Islet of Langerhans (tissue), 1 donor: ENCODE measurements around the gene LHFPL3.
"Not testable (repeated sequence)": the region's sequence is repeated elsewhere in the genome, so short reads cannot be mapped to it uniquely, and the experiment has no call there.

Source experiments
- FAIRE-seq: peaks from one replicate; lab custom pipeline; 2011; peaks lifted over from hg19 to GRCh38; lab: Jason Lieb, UNC

The LHFPL3 gene

GRCh38 chr7:104482362-104483037 is 154.1 kb downstream of the LHFPL3 start:
- no peak for FAIRE-seq

GRCh38 chr7:104486931-104487330 is 158.5 kb downstream of the LHFPL3 start:
- FAIRE-seq, result no peak

GRCh38 chr7:104487642-104488041 is 159.2 kb downstream of the LHFPL3 start:
- no peak for FAIRE-seq

- no peak for FAIRE-seq
Observed at GRCh38 chr7:104497379-104497967, 169.1 kb downstream of the LHFPL3 start.

GRCh38 chr7:104499975-104500374 is 171.6 kb downstream of the LHFPL3 start:
- no peak for FAIRE-seq

GRCh38 chr7:104509874-104510273 is 181.5 kb downstream of the LHFPL3 start:
- FAIRE-seq, result no peak

GRCh38 chr7:104524853-104525252 is 196.4 kb downstream of the LHFPL3 start:
- FAIRE-seq, result no peak

- FAIRE-seq, result no peak
Observed at GRCh38 chr7:104528142-104528541, 199.7 kb downstream of the LHFPL3 start.

GRCh38 chr7:104529567-104529966 is 201.2 kb downstream of the LHFPL3 start:
- FAIRE-seq, result no peak

GRCh38 chr7:104530251-104530650 is 201.8 kb downstream of the LHFPL3 start:
- no peak for FAIRE-seq

GRCh38 chr7:104534149-104534548 is 205.7 kb downstream of the LHFPL3 start:
- FAIRE-seq, result no peak

GRCh38 chr7:104535841-104536240 is 207.4 kb downstream of the LHFPL3 start:
- no peak for FAIRE-seq

GRCh38 chr7:104536956-104537355 is 208.6 kb downstream of the LHFPL3 start:
- FAIRE-seq, result no peak

GRCh38 chr7:104538152-104538551 is 209.7 kb downstream of the LHFPL3 start:
- no peak for FAIRE-seq

- FAIRE-seq, result no peak
Observed at GRCh38 chr7:104541897-104542296, 213.5 kb downstream of the LHFPL3 start.

GRCh38 chr7:104548861-104549260 is 220.5 kb downstream of the LHFPL3 start:
- no peak for FAIRE-seq

GRCh38 chr7:104550362-104550761 is 222.0 kb downstream of the LHFPL3 start:
- no peak for FAIRE-seq

GRCh38 chr7:104551226-104551625 is 222.8 kb downstream of the LHFPL3 start:
- no peak for FAIRE-seq

GRCh38 chr7:104552102-104552501 is 223.7 kb downstream of the LHFPL3 start:
- FAIRE-seq, result no peak

GRCh38 chr7:104553074-104553473 is 224.7 kb downstream of the LHFPL3 start:
- no peak for FAIRE-seq

- FAIRE-seq, result not testable (repeated sequence)
Observed at GRCh38 chr7:104563350-104563901, 235.0 kb downstream of the LHFPL3 start.

GRCh38 chr7:104569751-104570150 is 241.3 kb downstream of the LHFPL3 start:
- no peak for FAIRE-seq

GRCh38 chr7:104572554-104572953 is 244.2 kb downstream of the LHFPL3 start:
- FAIRE-seq, result no peak

GRCh38 chr7:104584620-104585019 is 256.2 kb downstream of the LHFPL3 start:
- FAIRE-seq, result no peak
